GM12875 (cell line): ENCODE results near the gene FUT8.

Experiments used
- H3K4me3 ChIP-seq: one replicate; pipeline ENCODE4 v1.5.1; 2011; ENCODE audit warnings: low read depth, low read length, control low read depth
- TF ChIP-seq, protein P1 (sequence below): IDR thresholded peaks from 2 replicates; pipeline ENCODE4 v1.5.1; 2011; ENCODE audit warnings: low read depth, mild to moderate bottlenecking, control low read depth, inconsistent platforms, low read length, moderate library complexity, borderline replicate concordance; ENCODE audit not compliant: insufficient read depth

FUT8 gene

DNA sequence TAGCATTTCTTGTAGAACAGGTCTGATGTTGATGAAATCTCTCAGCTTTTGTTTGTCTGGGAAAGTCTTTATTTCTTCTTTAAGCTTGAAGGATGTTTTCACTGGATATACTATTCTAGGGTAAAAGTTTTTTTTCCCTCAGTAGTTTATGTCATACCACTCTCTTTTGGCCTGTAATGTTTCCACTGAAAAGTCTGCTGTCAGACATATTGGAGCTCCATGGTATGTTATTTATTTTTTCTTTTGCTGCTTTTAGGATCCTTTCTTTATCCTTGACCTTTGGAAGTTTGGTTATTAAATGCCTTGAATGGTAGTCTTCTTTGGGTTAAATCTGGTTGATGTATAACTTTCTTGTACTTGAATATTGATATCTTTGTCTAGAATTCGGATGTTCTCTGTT lies 306.1 kb downstream of the FUT8 start:
- TF ChIP-seq, protein P1, sequence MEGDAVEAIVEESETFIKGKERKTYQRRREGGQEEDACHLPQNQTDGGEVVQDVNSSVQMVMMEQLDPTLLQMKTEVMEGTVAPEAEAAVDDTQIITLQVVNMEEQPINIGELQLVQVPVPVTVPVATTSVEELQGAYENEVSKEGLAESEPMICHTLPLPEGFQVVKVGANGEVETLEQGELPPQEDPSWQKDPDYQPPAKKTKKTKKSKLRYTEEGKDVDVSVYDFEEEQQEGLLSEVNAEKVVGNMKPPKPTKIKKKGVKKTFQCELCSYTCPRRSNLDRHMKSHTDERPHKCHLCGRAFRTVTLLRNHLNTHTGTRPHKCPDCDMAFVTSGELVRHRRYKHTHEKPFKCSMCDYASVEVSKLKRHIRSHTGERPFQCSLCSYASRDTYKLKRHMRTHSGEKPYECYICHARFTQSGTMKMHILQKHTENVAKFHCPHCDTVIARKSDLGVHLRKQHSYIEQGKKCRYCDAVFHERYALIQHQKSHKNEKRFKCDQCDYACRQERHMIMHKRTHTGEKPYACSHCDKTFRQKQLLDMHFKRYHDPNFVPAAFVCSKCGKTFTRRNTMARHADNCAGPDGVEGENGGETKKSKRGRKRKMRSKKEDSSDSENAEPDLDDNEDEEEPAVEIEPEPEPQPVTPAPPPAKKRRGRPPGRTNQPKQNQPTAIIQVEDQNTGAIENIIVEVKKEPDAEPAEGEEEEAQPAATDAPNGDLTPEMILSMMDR, result no peak
- no peak overlapping the region for H3K4me3 ChIP-seq

DNA sequence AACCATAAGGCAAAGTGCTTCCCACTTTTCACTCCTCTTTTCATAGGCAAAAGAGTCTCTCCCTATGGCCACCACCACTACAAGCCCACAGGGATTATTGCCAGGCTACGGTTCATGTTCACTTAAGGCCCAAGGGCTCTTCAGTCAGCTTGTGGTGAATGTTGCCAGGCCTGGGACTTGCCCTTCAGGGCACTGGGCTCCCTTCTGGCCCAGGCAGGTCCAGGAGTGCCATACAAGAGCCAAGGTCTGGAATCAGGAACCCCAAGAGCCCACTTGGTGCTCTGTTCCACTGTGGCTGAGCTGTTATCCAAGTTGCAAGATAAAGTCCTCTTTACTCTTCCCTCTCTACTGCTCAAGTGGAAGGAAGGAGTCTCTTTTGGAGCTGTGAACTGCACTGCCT lies 307.6 kb downstream of the FUT8 start:
- H3K4me3 ChIP-seq, result no peak overlapping the region
- TF ChIP-seq, protein P1, result no peak

DNA sequence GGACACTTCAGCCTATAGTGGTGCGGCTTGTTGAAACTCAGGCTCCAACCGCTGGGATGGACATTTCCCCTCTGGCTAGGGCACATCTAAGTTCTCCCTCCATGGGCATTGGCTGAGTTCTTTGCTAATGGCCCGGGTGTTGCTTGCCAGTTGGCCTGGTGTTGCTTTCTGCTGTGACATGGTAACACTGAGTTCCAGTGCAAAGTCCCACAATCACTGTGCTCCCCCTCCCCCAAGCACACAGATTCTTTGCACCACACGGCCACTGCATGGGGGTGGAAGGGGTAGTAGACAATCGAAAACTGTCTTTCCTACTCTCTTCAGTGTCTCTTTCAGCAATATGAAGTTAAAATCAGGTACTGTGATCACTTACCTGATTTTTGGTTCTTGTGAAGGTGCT lies 308.2 kb downstream of the FUT8 start:
- no peak overlapping the region for H3K4me3 ChIP-seq
- TF ChIP-seq, protein P1, result no peak

GRCh38 chr14:65723348-65723747 lies 310.8 kb downstream of the FUT8 start:
- H3K4me3 ChIP-seq, result no peak overlapping the region
- TF ChIP-seq, protein P1, result no peak

DNA sequence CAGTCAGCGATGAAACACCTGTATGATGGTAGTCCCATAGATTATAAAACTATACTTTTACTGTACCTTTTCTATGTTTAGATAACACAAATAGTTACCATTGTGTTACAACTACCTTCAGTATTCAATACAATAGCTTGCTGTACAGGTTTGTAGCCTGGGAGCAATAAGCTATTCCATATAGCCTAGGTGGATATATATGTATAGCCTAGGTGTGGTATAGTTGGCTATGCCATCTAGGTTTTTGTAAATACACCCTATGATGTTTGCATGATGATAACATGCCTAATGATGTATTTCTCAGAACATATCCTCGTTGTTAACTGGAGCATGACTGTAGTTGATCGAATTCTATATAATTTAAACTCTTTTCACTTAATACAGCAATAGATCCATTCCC lies 316.1 kb downstream of the FUT8 start:
- H3K4me3 ChIP-seq, result no peak overlapping the region
- TF ChIP-seq, protein P1, result no peak

GRCh38 chr14:65729566-65729965 lies 317.0 kb downstream of the FUT8 start:
- H3K4me3 ChIP-seq, result no peak overlapping the region
- TF ChIP-seq, protein P1, result no peak

DNA sequence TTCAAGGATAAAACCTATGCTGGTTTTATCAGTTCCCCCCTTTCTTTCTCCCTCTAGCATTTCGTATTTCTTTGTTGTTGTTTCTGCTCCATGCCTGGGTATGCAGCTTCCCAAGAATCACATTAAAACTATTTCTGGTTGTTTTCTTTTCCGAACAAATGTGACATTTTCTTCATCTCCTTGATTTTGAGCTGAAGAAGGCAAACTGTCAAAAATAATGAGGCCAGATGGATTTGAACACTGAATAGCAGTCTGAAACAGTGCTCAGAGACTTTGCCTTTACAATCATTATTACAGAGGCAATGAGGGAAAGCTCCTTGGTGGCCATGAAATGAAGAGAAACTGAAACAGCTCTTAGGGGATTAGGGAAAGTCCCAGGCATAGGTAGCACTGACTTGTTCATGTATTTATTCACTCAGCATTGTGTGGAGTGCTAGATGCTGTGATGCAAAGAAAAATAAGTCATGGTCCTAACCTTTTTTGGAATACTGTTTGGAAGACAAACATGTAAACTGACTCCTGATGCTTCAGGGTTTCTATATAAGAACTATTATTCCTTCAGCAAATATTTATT lies 319.5 kb downstream of the FUT8 start:
- H3K4me3 ChIP-seq, result no peak overlapping the region
- TF ChIP-seq, protein P1, result no peak
